ENCODE results near the gene SMARCC2. TPM values are rescaled to one million over a fixed set of nuclear protein-coding genes. Genes with fewer than 3 reads are reported as not detected.

Gene SMARCC2
- total and polyA plus RNA-seq, 2 of the 13 experiments (the other 11 are each of a cell fraction or from before 2014, with no cell fraction given): 21.3 to 24.1 TPM

- no peak for TF ChIP-seq ZNF484 (CRISPR knock-in tag; IDR thresholded peaks at IDR 0.05; ENCODE audit: borderline replicate concordance, low read depth)
- TF ChIP-seq FOSL2 (CRISPR knock-in tag; IDR thresholded peaks at IDR 0.05): peak; percentile 15; the same call in 1 of the 2 replicates
- no peak for TF ChIP-seq TCF12 (IDR thresholded peaks at IDR 0.05)
- TF ChIP-seq TCF12 (CRISPR knock-in tag; IDR thresholded peaks at IDR 0.05): no peak
- TF ChIP-seq SMC3 (IDR thresholded peaks at IDR 0.05; ENCODE audit: low read length): no peak
- TF ChIP-seq ZNF530 (CRISPR knock-in tag; IDR thresholded peaks at IDR 0.05; ENCODE audit: low read depth): no peak
- no peak for TF ChIP-seq RERE (CRISPR knock-in tag; IDR thresholded peaks at IDR 0.05; ENCODE audit: low read depth)
- no peak; the same call in 1 of the 2 replicates for TF ChIP-seq TGIF2 (CRISPR knock-in tag; IDR thresholded peaks at IDR 0.05)
- peak; percentile 83; the same call in 1 of the 2 replicates for TF ChIP-seq ZFP90 (CRISPR knock-in tag; IDR thresholded peaks at IDR 0.05; ENCODE audit: borderline replicate concordance)
- TF ChIP-seq HCFC1 (IDR thresholded peaks at IDR 0.05; ENCODE audit: low read depth, low read length): peak; percentile 36; the same call in 1 of the 2 replicates
- TF ChIP-seq RAD51 (IDR thresholded peaks at IDR 0.05; ENCODE audit: borderline replicate concordance): no peak
- no peak for TF ChIP-seq THAP8 (CRISPR knock-in tag; IDR thresholded peaks at IDR 0.05; ENCODE audit: borderline replicate concordance)
- TF ChIP-seq KDM1A (CRISPR knock-in tag; IDR thresholded peaks at IDR 0.05): no peak
- TF ChIP-seq ZBTB1 (CRISPR knock-in tag; IDR thresholded peaks at IDR 0.05; ENCODE audit: borderline replicate concordance): no peak
- TF ChIP-seq CSRNP1 (CRISPR knock-in tag; IDR thresholded peaks at IDR 0.05): no peak
- TF ChIP-seq TEF (CRISPR knock-in tag; IDR thresholded peaks at IDR 0.05): 0 out of 2 replicates have a peak, but pooled peaks have one; percentile 56
- TF ChIP-seq DMAP1 (CRISPR knock-in tag; IDR thresholded peaks at IDR 0.05): peak; percentile 64
- TF ChIP-seq XBP1 (CRISPR knock-in tag; IDR thresholded peaks at IDR 0.05): no peak
- 0 out of 2 replicates have a peak, but pooled peaks have one; percentile 87 for TF ChIP-seq PCBP1 (IDR thresholded peaks at IDR 0.05; ENCODE audit: borderline replicate concordance, low read depth, low read length)
- no peak for TF ChIP-seq ZMYM3 (CRISPR knock-in tag; IDR thresholded peaks at IDR 0.05)
- TF ChIP-seq HDAC2 (CRISPR knock-in tag; IDR thresholded peaks at IDR 0.05): peak; percentile 40; the same call in 1 of the 2 replicates
- no peak for TF ChIP-seq SIN3B (IDR thresholded peaks at IDR 0.05; ENCODE audit: low read length)
- TF ChIP-seq ATF7 (IDR thresholded peaks at IDR 0.05): no peak
- TF ChIP-seq ATF7 (CRISPR knock-in tag; IDR thresholded peaks at IDR 0.05): peak; percentile 82
Measured at GRCh38 chr12:56221757-56222530, 32.7 kb upstream of the SMARCC2 start, which contains the start of gene RNF41 (continued).
